HG02763 (cell line): ENCODE data around the gene IL21R.
"Not testable (repeated sequence)": the region's sequence is repeated elsewhere in the genome, so short reads cannot be mapped to it uniquely, and the experiment has no call there.

Experiments used
- ATAC-seq: cut with Tn5 transposase; IDR thresholded peaks from one replicate; pipeline ENCODE4 v1.9.1; 2021; ENCODE audit warnings: mild to moderate bottlenecking, moderate library complexity; ENCODE audit not compliant: unreplicated experiment

The IL21R gene

DNA sequence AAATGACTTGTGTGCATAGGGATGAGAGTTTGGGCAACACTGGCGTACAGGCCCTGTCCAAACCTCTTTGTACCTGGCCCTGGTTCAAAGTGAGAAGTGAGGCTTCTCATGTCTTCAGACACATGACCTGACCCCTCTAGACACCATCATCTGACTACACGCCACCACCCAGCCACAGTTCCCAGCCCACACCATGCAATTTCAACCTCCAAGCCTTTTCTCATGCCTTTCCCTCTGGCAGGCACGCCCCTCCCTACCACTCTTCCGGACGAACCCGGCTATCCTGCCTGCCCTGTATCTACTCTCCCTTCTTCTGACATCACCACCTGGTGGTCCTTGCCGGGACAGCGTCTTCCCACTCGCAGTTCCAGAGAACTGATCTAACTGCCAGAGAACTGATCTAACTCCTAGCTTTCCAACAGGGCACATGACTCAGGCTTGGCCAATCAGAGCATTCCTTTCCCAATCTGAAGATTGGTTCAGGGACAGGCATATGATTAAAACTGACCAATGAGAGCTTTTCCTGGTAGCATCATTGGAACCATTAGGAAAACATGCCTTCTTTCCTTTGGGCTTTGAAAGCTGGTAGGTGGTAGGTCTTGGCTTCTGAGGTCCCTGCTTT lies 27.1 kb upstream of the IL21R start:
- no peak for ATAC-seq

DNA sequence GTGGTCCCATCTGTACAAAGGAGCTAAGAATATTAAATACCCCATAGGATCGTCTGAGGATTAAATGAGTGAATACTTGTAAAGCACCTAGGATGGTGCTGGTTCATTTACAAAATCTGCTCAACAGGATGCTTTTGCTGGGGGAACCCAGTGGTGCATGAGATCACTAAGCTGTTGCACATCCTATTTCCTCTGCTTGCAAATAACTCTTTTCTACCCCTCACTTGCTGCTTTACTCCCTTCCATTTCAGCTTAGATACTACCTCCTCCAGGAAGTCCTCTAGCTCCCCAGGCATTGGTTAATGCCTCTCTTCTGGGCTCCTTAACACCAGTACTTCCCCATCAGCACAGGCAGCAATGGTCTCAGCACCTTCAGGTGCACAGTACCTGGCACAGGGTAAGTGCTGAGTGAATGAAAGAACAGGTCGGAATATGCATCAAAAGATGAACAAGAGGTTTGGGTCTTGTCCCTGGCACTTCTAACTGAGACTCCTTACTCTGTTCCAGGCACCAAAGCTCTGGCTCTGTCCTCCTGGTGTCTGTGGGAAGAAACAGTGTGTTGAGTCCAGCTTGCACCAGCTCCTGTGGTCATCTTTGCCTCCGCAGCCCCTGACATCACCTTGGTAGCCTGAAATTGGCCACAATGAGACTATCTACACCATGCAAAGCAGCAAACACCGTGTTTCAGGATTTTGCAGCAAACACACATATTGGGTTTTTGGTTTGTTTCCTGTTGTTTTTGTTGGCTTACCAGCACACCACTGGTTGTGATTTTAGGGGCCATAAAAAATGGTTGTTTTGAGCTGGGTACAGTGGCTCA lies 24.1 kb upstream of the IL21R start:
- ATAC-seq = no peak

DNA sequence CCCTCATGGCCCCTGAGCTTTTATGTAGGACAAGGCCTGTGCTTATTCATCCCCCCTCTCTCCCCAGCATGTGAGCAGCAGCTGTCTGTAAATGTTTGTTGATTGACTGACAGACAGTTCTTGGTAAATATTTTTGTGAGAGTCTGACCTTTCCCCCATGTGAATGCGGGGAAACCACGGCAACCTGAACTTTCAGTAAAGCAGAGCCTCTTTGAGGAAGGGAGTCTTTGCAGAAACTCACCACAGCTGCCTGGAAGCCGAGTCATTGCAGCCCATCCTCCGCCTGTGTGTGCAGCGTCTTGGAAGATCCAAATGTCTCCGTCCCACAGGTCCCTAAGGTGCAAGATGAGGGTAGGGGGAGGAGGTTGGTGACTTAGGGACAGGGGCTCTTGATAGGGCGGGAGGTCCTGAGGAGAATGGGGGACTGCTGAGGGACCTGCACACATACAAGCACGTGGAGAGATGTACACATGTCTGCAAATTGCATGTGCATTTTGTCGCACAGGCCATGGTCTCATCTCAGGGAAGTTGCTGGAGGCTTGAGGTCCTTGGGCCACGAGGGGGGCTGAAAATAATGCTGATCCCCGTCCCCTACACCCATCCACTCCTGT lies 23.0 kb upstream of the IL21R start:
- ATAC-seq = no peak

DNA sequence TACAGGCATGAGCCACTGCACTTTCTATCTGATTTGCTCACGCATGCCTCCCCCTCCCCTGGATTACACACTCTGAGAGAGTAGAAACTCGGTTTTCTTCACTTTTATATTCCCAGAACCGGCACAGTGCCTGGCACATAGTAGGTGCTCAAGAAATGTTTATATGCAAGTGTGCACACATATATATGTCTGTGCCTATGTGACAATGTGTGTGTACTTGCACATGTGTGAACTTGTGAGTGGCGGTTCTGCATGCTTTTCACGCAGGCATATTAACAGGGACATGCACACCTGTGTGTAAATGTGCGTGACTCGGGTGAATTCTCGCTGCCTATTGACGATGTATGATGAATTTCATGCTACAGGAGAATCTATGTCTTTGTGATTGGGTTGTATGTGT lies 22.1 kb upstream of the IL21R start:
- no peak for ATAC-seq

DNA sequence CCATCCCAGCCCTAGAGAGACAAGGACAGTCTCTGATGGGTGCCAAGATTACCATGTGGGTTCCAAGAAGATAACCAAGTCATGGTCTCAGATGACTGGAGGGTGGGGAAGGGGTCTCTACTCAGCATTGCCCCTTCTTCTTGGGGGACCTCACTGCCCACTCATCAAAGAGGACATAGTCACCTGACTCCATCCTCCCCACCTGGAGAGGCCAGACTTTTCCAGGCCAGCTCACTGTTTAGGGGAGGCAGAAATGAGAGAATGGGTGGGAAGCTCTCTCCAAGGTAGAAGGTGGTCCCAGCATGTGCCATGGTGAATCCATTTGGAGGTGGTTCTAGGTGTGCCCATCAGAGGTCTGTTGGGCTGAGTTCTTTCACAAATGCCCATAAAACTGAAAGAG lies 20.7 kb upstream of the IL21R start:
- ATAC-seq = no peak

GRCh38 chr16:27381974-27382855 lies 19.8 kb upstream of the IL21R start:
- ATAC-seq = no peak

DNA sequence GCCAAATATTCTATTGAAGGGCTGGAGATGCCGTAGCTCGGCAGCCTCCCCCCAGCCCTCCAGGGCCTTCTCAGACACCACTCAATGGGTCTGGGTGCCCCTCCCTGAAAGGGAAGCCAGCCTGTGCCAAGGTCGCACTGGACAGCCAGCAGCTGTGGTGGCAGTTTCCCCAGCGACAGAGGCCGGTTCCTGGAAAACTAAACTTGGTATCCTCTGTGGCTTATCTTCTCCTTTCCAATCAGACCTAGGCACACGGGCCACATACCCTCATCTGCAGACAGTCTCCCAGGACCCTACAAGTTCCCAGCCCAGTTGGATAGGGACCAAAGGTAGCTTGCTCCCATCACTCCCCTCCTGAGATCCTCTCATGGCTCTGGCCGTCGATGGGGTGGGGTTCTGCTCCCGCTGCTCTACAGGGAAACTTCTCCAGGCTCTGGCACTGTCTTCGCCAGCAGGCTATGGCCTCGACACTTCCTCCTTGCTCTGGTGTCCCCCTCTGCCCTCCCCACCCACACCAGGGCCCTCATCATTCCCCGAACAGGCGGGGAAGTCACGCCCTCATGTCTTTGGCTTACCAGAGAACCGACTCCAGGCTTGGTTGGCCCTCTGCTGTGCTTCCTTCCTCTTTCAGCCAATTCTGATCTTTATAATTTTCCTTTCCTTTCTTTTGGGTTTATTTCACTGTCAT lies 18.3 kb upstream of the IL21R start:
- no peak for ATAC-seq

GRCh38 chr16:27384425-27384824 lies 17.5 kb upstream of the IL21R start:
- no peak for ATAC-seq

GRCh38 chr16:27385398-27385797 lies 16.6 kb upstream of the IL21R start:
- no peak for ATAC-seq

GRCh38 chr16:27386674-27387073 lies 15.3 kb upstream of the IL21R start:
- no peak for ATAC-seq

DNA sequence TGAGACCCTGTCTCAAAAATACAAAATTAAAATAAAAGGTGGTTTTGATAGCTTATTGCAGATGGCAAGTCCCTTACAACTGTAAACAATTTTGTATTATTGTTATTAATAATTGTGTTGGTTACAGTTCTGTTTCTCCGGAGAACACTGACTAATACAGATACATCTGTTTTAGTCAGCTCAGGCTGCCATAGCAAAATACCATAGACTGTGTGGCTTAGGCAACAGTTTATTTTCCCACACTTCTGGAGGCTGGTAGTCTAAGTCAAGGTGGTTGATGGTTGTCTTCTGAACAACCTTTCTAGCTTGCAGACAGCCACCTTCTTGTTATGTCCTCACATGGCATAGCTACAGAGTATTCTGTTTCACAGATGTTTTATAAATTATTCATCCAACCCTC lies 14.2 kb upstream of the IL21R start:
- peak; percentile 57 for ATAC-seq

- no peak for ATAC-seq
These were observed 12.6 kb upstream of the IL21R start for GRCh38 chr16:27389272-27389961.

- no peak for ATAC-seq
These were observed 11.8 kb upstream of the IL21R start for GRCh38 chr16:27390151-27390550.

- ATAC-seq = no peak
These were observed 9.3 kb upstream of the IL21R start for GRCh38 chr16:27392671-27393070.

- ATAC-seq = no peak
These were observed 7.5 kb upstream of the IL21R start for GRCh38 chr16:27394516-27394915.

- ATAC-seq = not testable (repeated sequence)
These were observed 3.6 kb upstream of the IL21R start for GRCh38 chr16:27398341-27398893.

GRCh38 chr16:27398894-27399853 lies 2.8 kb upstream of the IL21R start:
- ATAC-seq = no peak

DNA sequence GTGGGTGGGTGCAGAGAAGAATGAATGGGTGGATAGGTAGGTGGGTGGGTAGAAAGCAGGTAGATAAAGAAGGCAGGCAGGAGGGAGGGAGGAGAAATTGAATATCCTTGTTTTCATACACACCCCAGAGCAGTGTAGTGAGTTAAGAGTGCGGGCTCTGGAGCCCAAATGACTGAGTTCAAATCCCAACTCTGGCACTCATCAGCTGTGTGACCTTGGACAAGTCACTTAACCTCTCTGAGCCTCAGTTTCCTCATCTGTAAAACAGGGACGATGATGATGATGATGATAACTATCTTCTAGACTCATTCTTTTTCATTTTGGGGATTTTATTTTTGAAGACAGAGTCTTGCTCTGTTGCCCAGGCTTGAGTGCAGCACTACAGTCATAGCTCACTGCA lies 2.0 kb upstream of the IL21R start:
- no peak for ATAC-seq
